T-cell (primary cell): ENCODE measurements around the gene ODF4. TPM values are rescaled to one million over a fixed set of nuclear protein-coding genes. Genes with fewer than 3 reads are reported as not detected.
"Not testable (repeated sequence)": the region's sequence is repeated elsewhere in the genome, so short reads cannot be mapped to it uniquely, and the experiment has no call there.

Experiments used
- ATAC-seq, 4 experiments: fragments of 200-7000 bp in 3 of 4; fragments of 150-1000 bp in 1 of 4; cut with Tn5 transposase; replicated peaks in 1 of 4; 1 replicate in 3 of 4; 2 replicates in 1 of 4; pipeline ENCODE4 v1.10.0; 2021; ENCODE audit warnings: moderate library complexity in 3 of 4, mild to moderate bottlenecking in 2 of 4, moderate number of reproducible peaks in 1 of 4
- CTCF ChIA-PET, 2 donors: fragments of 300-600 bp; sonication (Branson Sonifier 250); formaldehyde crosslinking; loops; one replicate each; lab custom pipeline; 2022; ENCODE audit warnings: antibody characterized with exemption in 2 of 2; lab: Charles Lee
- POLR2A ChIA-PET, 2 donors: fragments of 300-600 bp; sonication (Branson Sonifier 250); formaldehyde crosslinking; loops; one replicate each; lab custom pipeline; 2022; ENCODE audit warnings: antibody characterized with exemption in 2 of 2; lab: Charles Lee
- DNase-seq, 35 experiments: peaks; one replicate each; pipeline versions ENCODE4 v3.0.0 to v3.0.0-alpha.2; 2013 to 2023
- H3K27ac ChIP-seq: one replicate; pipeline ENCODE4 v1.5.1; 2013; ENCODE audit warnings: low read length
- H3K27me3 ChIP-seq, 2 experiments: replicated peaks in 1 of 2; 1 replicate in 1 of 2; 2 replicates in 1 of 2; pipeline versions ENCODE4 v1.6.1 to v1.7.0; 2013; ENCODE audit warnings: low read length in 1 of 2, mixed read lengths in 1 of 2; ENCODE audit not compliant: control insufficient read depth in 2 of 2, insufficient read depth in 2 of 2; ENCODE audit errors: extremely low read depth in 1 of 2
- H3K36me3 ChIP-seq, 2 donors: 1 replicate in 1 of 2; 2 replicates in 1 of 2; pipeline versions ENCODE4 v1.6.1 to v1.7.0; 2013; ENCODE audit warnings: low read length in 1 of 2; ENCODE audit not compliant: control insufficient read depth in 2 of 2, insufficient read depth in 1 of 2; ENCODE audit errors: extremely low read depth in 1 of 2
- H3K4me1 ChIP-seq, 2 experiments: 1 replicate in 1 of 2; 2 replicates in 1 of 2; pipeline versions ENCODE4 v1.6.1 to v1.7.0; 2013; ENCODE audit warnings: low read length in 2 of 2, mixed read lengths in 1 of 2; ENCODE audit not compliant: insufficient read depth in 2 of 2, control insufficient read depth in 1 of 2; ENCODE audit errors: extremely low read depth in 1 of 2
- H3K4me3 ChIP-seq, 2 donors: 1 replicate in 1 of 2; 2 replicates in 1 of 2; pipeline versions ENCODE4 v1.5.1 to v1.7.0; 2013; ENCODE audit warnings: mild to moderate bottlenecking in 2 of 2, low read length in 1 of 2, moderate library complexity in 1 of 2; ENCODE audit not compliant: control insufficient read depth in 1 of 2; ENCODE audit errors: extremely low read depth in 1 of 2
- H3K9me3 ChIP-seq: 2 replicates; pipeline ENCODE4 v1.7.0; 2013
- H3K27ac Mint-ChIP-seq, 2 donors: one replicate each; pipeline ENCODE4 v1.8.0; 2020 to 2021; ENCODE audit warnings: mild to moderate bottlenecking in 2 of 2, mixed read lengths in 2 of 2
- H3K27me3 Mint-ChIP-seq, 2 donors: one replicate each; pipeline ENCODE4 v1.8.0; 2021 to 2022; ENCODE audit warnings: mixed read lengths in 2 of 2
- H3K36me3 Mint-ChIP-seq: one replicate; pipeline ENCODE4 v1.8.0; 2021; ENCODE audit warnings: mixed read lengths
- H3K4me1 Mint-ChIP-seq, 3 donors: one replicate each; pipeline ENCODE4 v1.8.0; 2020 to 2022; ENCODE audit warnings: mixed read lengths in 3 of 3, mild to moderate bottlenecking in 1 of 3
- H3K4me3 Mint-ChIP-seq, 3 donors: one replicate each; pipeline ENCODE4 v1.8.0; 2020 to 2022; ENCODE audit warnings: mild to moderate bottlenecking in 3 of 3, mixed read lengths in 3 of 3, moderate library complexity in 3 of 3
- H3K9me3 Mint-ChIP-seq, 3 donors: one replicate each; pipeline ENCODE4 v1.8.0; 2020 to 2022; ENCODE audit warnings: mixed read lengths in 3 of 3
- WGBS: methylation state at CpG from one replicate; pipeline ENCODE4 v1.1.5; 2013; ENCODE audit warnings: missing lambda C conversion rate; ENCODE audit not compliant: insufficient coverage; 5-methylcytosine and 5-hydroxymethylcytosine counted together
- total RNA-seq, 35 experiments: library from RNA in 6 of 35; stranded (reverse) in 6 of 35; fragments of 120-200 nt in 1 of 35; gene quantifications; one replicate each; pipeline versions ENCODE4 v1.2.1 to v1.2.4 and lab custom pipeline; 2013 to 2026

Gene ODF4
- total RNA-seq, 5 donors from 2014 or later (not counting 1 experiment from before 2014, with no cell fraction given), result not detected

DNA sequence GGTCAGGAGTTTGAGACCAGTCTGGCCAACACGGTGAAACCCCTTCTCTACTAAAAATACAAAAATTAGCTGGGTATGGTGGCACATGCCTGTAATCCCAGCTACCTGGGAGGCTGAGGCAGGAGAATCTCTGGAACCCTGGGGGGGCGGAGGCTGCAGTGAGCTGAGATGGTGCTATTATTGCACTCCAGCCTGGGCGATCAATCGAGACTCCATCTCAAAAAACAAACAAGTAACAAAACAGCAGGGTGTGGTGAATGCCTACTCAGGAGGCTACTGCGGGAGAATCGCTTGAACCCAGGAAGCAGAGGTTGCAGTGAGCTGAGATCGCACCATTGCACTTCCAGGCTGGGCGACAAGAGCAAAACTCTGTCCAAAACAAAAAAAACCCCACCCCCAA lies 38.5 kb downstream of the ODF4 start:
- WGBS, result 47% methylated on average over 3 of the region's 8 CpGs
- H3K27me3 ChIP-seq, H3K4me3 ChIP-seq, H3K27ac Mint-ChIP-seq, H3K9me3 Mint-ChIP-seq, H3K27me3 Mint-ChIP-seq, POLR2A ChIA-PET, H3K27ac ChIP-seq, ATAC-seq, H3K9me3 ChIP-seq, DNase-seq: not testable (repeated sequence)
- Mint-ChIP-seq H3K36me3 (peaks cover 45% of the 10 kb centered on the region), H3K4me1 (peaks cover 63 to 74% (median 64%) of the 10 kb centered on the region in 3 donors), H3K4me3 (peak overlapping the region in 1 of 3 donors; percentile 83)
- H3K36me3 ChIP-seq, result peaks cover 8 to 50% of the 10 kb centered on the region in 2 donors
- peaks cover 35 to 38% of the 10 kb centered on the region in 2 experiments for H3K4me1 ChIP-seq
- CTCF ChIA-PET, result interaction anchor here (0.6 to 2.1 kb wide), 2 partner anchors 257 to 318 kb away, joined by 5 to 6 read pairs; no protein-coding TSS in a partner anchor

- H3K27ac ChIP-seq, result no peak overlapping the region
- Mint-ChIP-seq H3K9me3 (no peaks in the 10 kb centered on the region), H3K27ac (peak overlapping the region in 1 of 2 donors; percentile 48), H3K4me1 (peaks cover 71 to 85% (median 76%) of the 10 kb centered on the region in 3 donors), H3K36me3 (peaks cover 45% of the 10 kb centered on the region), H3K4me3 (peak overlapping the region in 2 of 3 donors; percentile 34 to 100), H3K27me3 (no peaks in the 10 kb centered on the region)
- POLR2A ChIA-PET, result no interaction called here
- no peaks in the 10 kb centered on the region for H3K9me3 ChIP-seq
- no peak for DNase-seq
- H3K27me3 ChIP-seq, result no peaks in the 10 kb centered on the region
- no peak overlapping the region for H3K4me3 ChIP-seq
- no peak for ATAC-seq
- CTCF ChIA-PET, result no interaction called here
- peaks cover 35 to 51% of the 10 kb centered on the region in 2 experiments for H3K4me1 ChIP-seq
- H3K36me3 ChIP-seq, result peaks cover 8 to 50% of the 10 kb centered on the region in 2 donors
- no CpG with 5 or more reads among the region's 3 CpGs for WGBS
Measured at GRCh38 chr17:8380049-8380448, 40.4 kb downstream of the ODF4 start.

- ChIA-PET POLR2A (interaction anchor here in 1 of 2 donors (0.6 kb wide), 2 partner anchors 12 to 470 kb away, joined by 4 to 5 read pairs; no protein-coding TSS in a partner anchor), CTCF (interaction anchor here (0.6 to 0.7 kb wide), 3 partner anchors 363 to 897 kb away, joined by 3 to 4 read pairs (median 3); no protein-coding TSS in a partner anchor)
- peaks cover 44% of the 10 kb centered on the region for H3K36me3 Mint-ChIP-seq
- H3K4me3 Mint-ChIP-seq, result peak overlapping the region; percentile 89 to 100 (median 100)
- DNase-seq (peak in 1 of 35 experiments; percentile 35), ATAC-seq (no peak)
- WGBS, result 2% methylated on average over 11 of the region's 27 CpGs
- H3K27ac Mint-ChIP-seq, result peak overlapping the region; percentile 90 to 95
- H3K4me3 ChIP-seq, result peak overlapping the region; percentile 75 to 96
- H3K27me3 Mint-ChIP-seq, result no peaks in the 10 kb centered on the region
- peak overlapping the region; percentile 36 for H3K27ac ChIP-seq
- peaks cover 8 to 44% of the 10 kb centered on the region in 2 donors for H3K36me3 ChIP-seq
- H3K9me3 ChIP-seq, result no peaks in the 10 kb centered on the region
- H3K9me3 Mint-ChIP-seq, result no peaks in the 10 kb centered on the region
- no peaks in the 10 kb centered on the region for H3K27me3 ChIP-seq
- peaks cover 61 to 74% (median 64%) of the 10 kb centered on the region in 3 donors for H3K4me1 Mint-ChIP-seq
- peaks cover 20 to 47% of the 10 kb centered on the region in 2 experiments for H3K4me1 ChIP-seq
Measured at GRCh38 chr17:8382052-8382879, 42.6 kb downstream of the ODF4 start.

GRCh38 chr17:8382880-8383142 lies 43.2 kb downstream of the ODF4 start:
- WGBS, result 0% methylated on average over 15 of the region's 15 CpGs
- peaks cover 38% of the 10 kb centered on the region for H3K36me3 Mint-ChIP-seq
- H3K27me3 Mint-ChIP-seq, result no peaks in the 10 kb centered on the region
- H3K4me3 Mint-ChIP-seq, result peak overlapping the region; percentile 89 to 100 (median 100)
- no peak for DNase-seq
- no peaks in the 10 kb centered on the region for H3K27me3 ChIP-seq
- peaks cover 20 to 52% of the 10 kb centered on the region in 2 experiments for H3K4me1 ChIP-seq
- ChIA-PET POLR2A (no interaction called here), CTCF (no interaction called here)
- H3K27ac ChIP-seq, result peak overlapping the region; percentile 36
- peak overlapping the region; percentile 90 to 95 for H3K27ac Mint-ChIP-seq
- peak in 1 of 4 experiments; percentile 0 for ATAC-seq
- peaks cover 8 to 39% of the 10 kb centered on the region in 2 donors for H3K36me3 ChIP-seq
- H3K4me3 ChIP-seq, result peak overlapping the region; percentile 75 to 96
- H3K4me1 Mint-ChIP-seq, result peaks cover 59 to 74% (median 61%) of the 10 kb centered on the region in 3 donors
- H3K9me3 Mint-ChIP-seq, result no peaks in the 10 kb centered on the region
- no peaks in the 10 kb centered on the region for H3K9me3 ChIP-seq

- no peaks in the 10 kb centered on the region for H3K27me3 ChIP-seq
- H3K9me3 ChIP-seq, result no peaks in the 10 kb centered on the region
- Mint-ChIP-seq H3K27ac (peak within 1 kb of the TSS; percentile 90 to 95), H3K27me3 (no peaks in the 10 kb centered on the region), H3K4me3 (peak within 1 kb of the TSS; percentile 89 to 100 (median 100)), H3K4me1 (peaks cover 59 to 76% (median 64%) of the 10 kb centered on the region in 3 donors), H3K36me3 (peaks cover 36% of the 10 kb centered on the region), H3K9me3 (no peaks in the 10 kb centered on the region)
- H3K27ac ChIP-seq, result peak within 1 kb of the TSS; percentile 63
- ChIA-PET CTCF (interaction anchor here (0.6 to 1.2 kb wide), 8 partner anchors 11 to 401 kb away, joined by 3 to 10 read pairs (median 4); partner anchors contain the start of genes NDEL1 (in 1 of the 2) and SLC25A35 (in 1 of the 2)), POLR2A (no interaction called here)
- DNase-seq, result peak; percentile 87 to 97 (median 94)
- H3K4me3 ChIP-seq, result peak within 1 kb of the TSS; percentile 75 to 96
- peaks cover 8 to 35% of the 10 kb centered on the region in 2 donors for H3K36me3 ChIP-seq
- WGBS, result 0% methylated on average over 45 of the region's 55 CpGs
- ATAC-seq, result peak; percentile 89 to 93 (median 92)
- H3K4me1 ChIP-seq, result peaks cover 20 to 53% of the 10 kb centered on the region in 2 experiments
Measured at GRCh38 chr17:8383143-8383822, 43.6 kb downstream of the ODF4 start, which contains the start of gene RPL26. Gene RPL26, minus strand, starts transcription at chr17:8383193. Its CDS starts 883 bp downstream, at chr17:8382310.

DNA sequence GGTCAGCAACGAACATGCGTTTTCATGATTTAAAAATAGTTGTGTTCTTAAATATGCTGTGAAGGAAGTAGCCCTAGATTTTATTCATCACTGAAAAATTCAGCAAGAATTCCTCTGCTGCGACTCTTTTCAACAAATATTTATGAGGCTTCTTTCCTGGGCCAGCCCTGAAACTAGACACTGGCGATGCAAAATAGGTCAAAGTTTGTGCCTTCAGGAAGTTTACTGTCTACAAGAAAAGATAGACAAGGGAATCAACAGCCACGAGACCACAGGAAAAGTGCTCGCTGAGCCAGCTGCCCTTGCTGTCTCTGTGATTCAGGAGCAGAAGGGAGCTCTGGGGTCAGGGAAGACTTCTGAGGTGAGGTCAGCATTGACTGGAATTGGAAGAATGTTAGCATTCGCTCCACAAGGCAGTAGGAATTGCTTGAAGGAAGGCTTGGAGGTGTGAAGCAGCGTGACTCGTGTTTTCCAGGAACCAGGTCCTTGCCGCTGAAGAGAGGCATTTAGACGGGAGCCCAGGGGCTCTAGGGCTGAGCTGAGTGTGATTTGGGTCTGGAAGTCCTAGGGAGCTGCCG lies 45.2 kb downstream of the ODF4 start:
- Histone ChIP-seq H3K27me3 (no peaks in the 10 kb centered on the region), H3K27ac (no peak overlapping the region), H3K4me3 (no peak overlapping the region), H3K9me3 (no peaks in the 10 kb centered on the region), H3K36me3 (peaks cover 7 to 19% of the 10 kb centered on the region in 2 donors), H3K4me1 (peaks cover 20 to 60% of the 10 kb centered on the region in 2 experiments)
- H3K27me3 Mint-ChIP-seq, result no peaks in the 10 kb centered on the region
- H3K9me3 Mint-ChIP-seq, result no peaks in the 10 kb centered on the region
- no peak for ATAC-seq
- POLR2A ChIA-PET, result no interaction called here
- H3K27ac Mint-ChIP-seq, result peak overlapping the region; percentile 52 to 81
- peaks cover 54 to 65% (median 54%) of the 10 kb centered on the region in 3 donors for H3K4me1 Mint-ChIP-seq
- 90% methylated on average over 8 of the region's 12 CpGs for WGBS
- CTCF ChIA-PET, result no interaction called here
- no peak for DNase-seq
- peaks cover 20% of the 10 kb centered on the region for H3K36me3 Mint-ChIP-seq
- peak overlapping the region; percentile 89 to 100 (median 100) for H3K4me3 Mint-ChIP-seq
